GM12878 (cell line): Measurements from ENCODE around the gene SPRR5.

Source experiments
- BHLHE40 ChIP-seq, 2 experiments: fragments of 450-650 bp in 1 of 2; IDR thresholded peaks; 2 replicates each; pipeline ENCODE4 v1.6.1; 2011 to 2017; ENCODE audit warnings: low read depth in 2 of 2, borderline replicate concordance in 1 of 2, improper control_type of control experiment in 1 of 2, low read length in 1 of 2, mild to moderate bottlenecking in 1 of 2
- EZH2 ChIP-seq: IDR thresholded peaks from 2 replicates; pipeline ENCODE4 v1.6.1; 2012; ENCODE audit warnings: low read depth, mild to moderate bottlenecking, control low read depth, inconsistent platforms, low read length, borderline replicate concordance; ENCODE audit not compliant: control insufficient read depth
- TF ChIP-seq, protein P1 (sequence below): fragments of 450-650 bp; IDR thresholded peaks from 2 replicates; pipeline ENCODE4 v1.6.1; 2018; ENCODE audit warnings: mild to moderate bottlenecking, low read depth, moderate library complexity; ENCODE audit not compliant: partially characterized antibody

DNA sequence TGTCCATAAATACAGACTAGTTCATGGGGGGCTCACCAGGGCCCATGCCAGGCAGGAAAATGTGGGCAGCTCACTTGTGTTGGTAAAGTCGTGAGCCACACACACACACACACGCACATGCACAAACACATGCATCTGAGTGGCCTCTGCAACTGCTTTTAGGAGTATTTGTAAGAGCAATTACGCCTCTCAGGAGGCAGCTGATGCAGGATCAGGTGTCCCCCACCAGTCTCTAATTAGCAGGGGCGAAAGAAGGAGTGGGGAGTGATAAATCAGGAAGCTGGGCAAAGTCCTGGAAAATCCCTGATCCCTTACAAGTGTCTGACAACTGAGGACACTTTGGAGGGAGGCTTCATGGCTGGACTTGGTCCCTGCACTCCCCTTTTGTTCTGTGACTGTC lies 44.4 kb upstream of the SPRR5 start:
- TF ChIP-seq, protein P1, sequence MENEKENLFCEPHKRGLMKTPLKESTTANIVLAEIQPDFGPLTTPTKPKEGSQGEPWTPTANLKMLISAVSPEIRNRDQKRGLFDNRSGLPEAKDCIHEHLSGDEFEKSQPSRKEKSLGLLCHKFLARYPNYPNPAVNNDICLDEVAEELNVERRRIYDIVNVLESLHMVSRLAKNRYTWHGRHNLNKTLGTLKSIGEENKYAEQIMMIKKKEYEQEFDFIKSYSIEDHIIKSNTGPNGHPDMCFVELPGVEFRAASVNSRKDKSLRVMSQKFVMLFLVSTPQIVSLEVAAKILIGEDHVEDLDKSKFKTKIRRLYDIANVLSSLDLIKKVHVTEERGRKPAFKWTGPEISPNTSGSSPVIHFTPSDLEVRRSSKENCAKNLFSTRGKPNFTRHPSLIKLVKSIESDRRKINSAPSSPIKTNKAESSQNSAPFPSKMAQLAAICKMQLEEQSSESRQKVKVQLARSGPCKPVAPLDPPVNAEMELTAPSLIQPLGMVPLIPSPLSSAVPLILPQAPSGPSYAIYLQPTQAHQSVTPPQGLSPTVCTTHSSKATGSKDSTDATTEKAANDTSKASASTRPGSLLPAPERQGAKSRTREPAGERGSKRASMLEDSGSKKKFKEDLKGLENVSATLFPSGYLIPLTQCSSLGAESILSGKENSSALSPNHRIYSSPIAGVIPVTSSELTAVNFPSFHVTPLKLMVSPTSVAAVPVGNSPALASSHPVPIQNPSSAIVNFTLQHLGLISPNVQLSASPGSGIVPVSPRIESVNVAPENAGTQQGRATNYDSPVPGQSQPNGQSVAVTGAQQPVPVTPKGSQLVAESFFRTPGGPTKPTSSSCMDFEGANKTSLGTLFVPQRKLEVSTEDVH, result no peak
- no peak for TF ChIP-seq EZH2
- no peak for TF ChIP-seq BHLHE40 (IDR thresholded peaks at IDR 0.05; ENCODE audit: borderline replicate concordance in 1 of 2, low read depth in 2 of 2, low read length in 1 of 2)
